HG02943 (cell line): ENCODE data around the gene TJP2.

Experiments used
- ATAC-seq: cut with Tn5 transposase; IDR thresholded peaks from one replicate; pipeline ENCODE4 v1.9.1; 2021; ENCODE audit warnings: mild to moderate bottlenecking, low read depth, moderate library complexity; ENCODE audit not compliant: unreplicated experiment

Gene TJP2

DNA sequence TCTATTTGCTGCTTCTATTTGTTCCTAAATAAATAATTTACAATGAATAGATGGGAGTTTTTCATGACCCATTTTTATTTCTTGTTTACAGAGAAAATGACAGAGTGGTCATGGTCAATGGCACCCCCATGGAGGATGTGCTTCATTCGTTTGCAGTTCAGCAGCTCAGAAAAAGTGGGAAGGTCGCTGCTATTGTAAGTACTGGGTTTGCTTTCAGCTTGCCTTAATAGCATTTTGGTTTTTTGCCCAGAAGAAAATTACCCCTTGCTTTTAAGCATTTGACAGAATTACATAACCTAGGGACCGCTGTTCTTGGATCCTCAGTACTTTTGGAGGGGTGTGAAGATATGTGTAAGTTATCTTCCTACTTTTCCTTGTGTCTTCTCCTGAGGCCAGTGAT lies 44.1 kb downstream of the TJP2 start:
- no peak for ATAC-seq

GRCh38 chr9:69221036-69221435 lies 47.0 kb downstream of the TJP2 start:
- no peak for ATAC-seq

- ATAC-seq: no peak
Measured at GRCh38 chr9:69222970-69223369, 48.9 kb downstream of the TJP2 start.

- ATAC-seq: no peak
Measured at GRCh38 chr9:69223605-69224004, 49.5 kb downstream of the TJP2 start.

DNA sequence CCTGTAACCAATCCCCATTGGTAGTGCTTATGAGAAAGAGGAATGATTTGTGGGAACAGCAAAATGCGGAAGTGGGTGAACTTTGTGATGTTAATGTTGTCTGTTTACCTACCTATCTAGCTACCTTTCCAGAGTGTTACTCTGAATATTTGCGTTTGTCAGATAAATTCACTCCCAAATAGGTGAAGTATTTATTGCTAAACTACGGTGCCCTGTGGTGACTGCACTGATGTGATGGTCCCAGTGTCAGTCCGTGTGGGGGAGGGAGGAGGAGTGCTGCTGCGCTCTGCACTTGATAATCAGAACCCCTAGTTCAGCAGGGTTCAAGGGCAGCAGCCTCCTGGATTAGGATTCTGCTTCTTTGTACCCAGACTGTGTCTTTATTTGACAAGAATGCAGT lies 55.3 kb downstream of the TJP2 start:
- ATAC-seq: no peak

DNA sequence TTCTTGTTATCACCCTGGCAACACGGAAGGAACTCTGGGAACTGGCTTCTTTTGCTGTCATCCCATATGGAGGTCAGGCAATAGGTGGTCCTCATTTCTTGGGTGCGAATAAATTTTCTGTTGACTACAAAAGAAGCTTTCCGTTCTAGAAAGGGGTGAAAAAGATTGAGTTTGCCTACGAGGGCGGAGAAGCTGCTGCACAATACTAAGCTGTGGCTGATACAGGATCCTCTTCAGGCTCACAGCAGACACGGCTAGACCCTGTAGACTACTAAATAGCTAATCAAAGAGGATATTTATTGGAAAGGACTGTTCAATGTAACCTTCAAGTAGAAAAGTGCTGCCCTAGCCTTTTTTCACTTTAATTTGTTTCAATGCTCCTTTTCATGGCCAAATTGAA lies 58.1 kb downstream of the TJP2 start:
- no peak for ATAC-seq

GRCh38 chr9:69234683-69235082 lies 60.6 kb downstream of the TJP2 start:
- ATAC-seq: no peak

GRCh38 chr9:69236188-69236587 lies 62.1 kb downstream of the TJP2 start:
- ATAC-seq: no peak

DNA sequence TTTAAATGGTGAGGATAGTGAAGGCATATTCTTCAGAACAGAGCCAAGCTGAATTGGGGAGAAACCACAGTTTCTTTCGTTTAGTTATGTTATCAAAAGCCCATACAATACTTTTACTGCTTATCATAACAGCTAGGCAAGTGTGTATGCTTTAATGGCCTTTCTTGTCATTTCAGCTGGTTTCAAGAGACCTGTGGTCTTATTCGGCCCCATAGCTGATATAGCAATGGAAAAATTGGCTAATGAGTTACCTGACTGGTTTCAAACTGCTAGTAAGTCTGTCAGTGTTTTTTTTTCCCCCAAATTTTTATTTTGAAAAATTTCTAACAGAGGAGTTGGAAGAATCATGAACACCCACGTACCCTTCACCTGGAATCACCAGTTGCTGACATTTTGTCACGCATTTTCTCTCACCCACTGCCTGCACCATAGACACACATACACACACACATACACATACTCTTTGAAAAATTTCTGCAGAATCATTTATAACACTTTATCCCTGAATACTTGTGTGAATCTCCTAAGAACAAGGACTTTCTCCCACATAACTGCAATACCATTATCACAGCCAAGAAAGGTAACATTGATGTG lies 63.7 kb downstream of the TJP2 start:
- ATAC-seq: no peak

GRCh38 chr9:69243116-69243515 lies 69.0 kb downstream of the TJP2 start:
- no peak for ATAC-seq

GRCh38 chr9:69246629-69247028 lies 72.6 kb downstream of the TJP2 start:
- ATAC-seq: no peak

GRCh38 chr9:69248005-69248404 lies 73.9 kb downstream of the TJP2 start:
- ATAC-seq: no peak

DNA sequence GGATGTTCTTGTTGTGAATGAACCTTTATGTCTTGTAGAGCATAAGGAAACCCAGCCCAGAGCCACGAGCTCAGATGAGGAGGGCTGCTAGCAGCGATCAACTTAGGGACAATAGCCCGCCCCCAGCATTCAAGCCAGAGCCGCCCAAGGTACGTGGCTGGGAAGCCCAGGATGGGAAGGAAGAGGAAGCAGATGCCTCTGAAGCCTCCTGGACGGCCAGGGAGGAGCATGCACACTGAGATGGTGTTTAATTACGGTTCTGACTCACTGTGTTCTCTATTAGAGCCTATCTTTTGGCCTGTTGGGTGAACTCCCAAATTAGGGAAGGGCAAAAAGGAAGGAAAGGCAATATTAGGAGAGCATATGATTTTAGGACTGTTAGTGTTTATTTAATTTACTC lies 75.3 kb downstream of the TJP2 start:
- ATAC-seq: no peak

DNA sequence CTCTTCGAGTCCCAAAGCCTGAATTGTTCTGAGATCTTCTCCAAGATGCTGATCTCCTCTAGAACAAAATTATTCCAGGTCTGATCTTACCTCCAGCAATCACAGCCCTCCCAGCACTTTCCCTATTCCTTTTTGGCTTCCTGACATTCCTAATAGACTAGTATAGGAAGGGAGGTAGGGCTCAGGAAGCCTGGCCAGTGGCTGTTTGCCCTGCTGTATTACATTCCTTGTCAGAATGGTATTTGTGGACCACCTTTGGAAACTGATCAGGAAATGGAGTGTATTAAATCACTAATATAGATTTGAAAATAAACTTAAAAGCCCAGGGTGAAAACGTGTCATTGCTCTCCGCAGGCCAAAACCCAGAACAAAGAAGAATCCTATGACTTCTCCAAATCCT lies 76.6 kb downstream of the TJP2 start:
- ATAC-seq: no peak

DNA sequence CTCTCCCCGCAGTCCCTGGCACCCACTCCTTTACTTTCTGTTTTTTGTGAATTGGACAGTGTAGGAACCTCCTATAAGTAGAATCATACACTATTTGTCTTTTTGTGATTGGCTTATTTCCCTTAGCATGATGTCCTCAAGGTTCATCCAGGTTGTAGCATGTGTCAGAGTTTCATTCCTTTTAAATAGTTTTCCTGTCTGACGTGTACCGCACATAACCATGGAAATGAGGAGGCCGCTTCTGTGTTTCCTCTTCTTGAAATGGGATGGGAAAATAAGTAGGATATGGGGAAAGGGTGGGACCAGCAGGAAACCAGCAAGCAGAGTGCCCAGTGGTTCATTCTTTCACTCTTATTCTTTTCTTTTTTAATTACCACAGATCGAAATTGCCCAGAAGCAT lies 78.4 kb downstream of the TJP2 start:
- no peak for ATAC-seq

- no peak for ATAC-seq
Measured at GRCh38 chr9:69253057-69253456, 79.0 kb downstream of the TJP2 start.

GRCh38 chr9:69254223-69254622 lies 80.1 kb downstream of the TJP2 start:
- ATAC-seq: no peak

- no peak for ATAC-seq
Measured at GRCh38 chr9:69255591-69255990, 81.5 kb downstream of the TJP2 start.

- no peak for ATAC-seq
Measured at GRCh38 chr9:69258551-69258950, 84.5 kb downstream of the TJP2 start.

- no peak for ATAC-seq
Measured at GRCh38 chr9:69260161-69260560, 86.1 kb downstream of the TJP2 start.

DNA sequence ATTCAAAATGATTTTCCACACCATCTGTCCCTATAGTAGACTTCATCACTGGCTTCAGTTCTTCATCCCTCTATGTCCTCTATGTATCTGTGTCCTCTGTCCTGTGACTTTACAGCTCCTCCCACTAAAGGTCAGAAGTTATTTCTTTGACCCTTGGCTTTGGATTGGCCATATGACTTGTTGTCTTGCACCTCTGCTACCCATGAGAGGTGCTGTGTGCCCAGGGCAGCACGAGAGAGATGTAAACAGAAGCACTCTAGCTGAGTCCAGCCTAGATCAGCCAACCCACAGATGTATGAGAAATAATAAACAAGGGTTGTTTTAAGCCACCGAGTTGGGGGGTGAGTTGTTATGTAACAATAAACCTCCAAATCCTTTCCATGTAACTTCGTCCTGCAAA lies 87.6 kb downstream of the TJP2 start:
- no peak for ATAC-seq

GRCh38 chr9:69264526-69264925 lies 90.4 kb downstream of the TJP2 start:
- ATAC-seq: no peak

- no peak for ATAC-seq
Measured at GRCh38 chr9:69265891-69266290, 91.8 kb downstream of the TJP2 start.
